GM23338 (cell line): ENCODE measurements around the gene MAP3K9. TPM values are rescaled to one million over a fixed set of nuclear protein-coding genes. Genes with fewer than 3 reads are reported as not detected.

ENCODE experiments used
- ATAC-seq: fragments of 200-7000 bp; cut with Tn5 transposase; 3 replicates; pipeline ENCODE4 v1.9.1; 2020
- DNase-seq: peaks from one replicate; pipeline ENCODE4 v3.0.0-alpha.2; 2015; ENCODE audit warnings: low spot score
- H2AFZ ChIP-seq: fragments of 200-600 bp; sonication (generic); 2 replicates; pipeline ENCODE4 v1.8.0; 2016; ENCODE audit warnings: antibody characterized with exemption, mild to moderate bottlenecking, moderate library complexity
- H3F3A ChIP-seq: fragments of 200-600 bp; sonication (generic); replicated peaks from 2 replicates; pipeline ENCODE4 v1.8.0; 2017; ENCODE audit warnings: antibody characterized with exemption, mixed run types, low read depth
- H3K27ac ChIP-seq: fragments of 200-600 bp; sonication (generic); 2 replicates; pipeline ENCODE4 v1.6.1; 2016; ENCODE audit warnings: low read depth
- H3K27me3 ChIP-seq: fragments of 200-600 bp; sonication (generic); 2 replicates; pipeline ENCODE4 v1.8.0; 2016; ENCODE audit warnings: mild to moderate bottlenecking, mixed run types, moderate library complexity; ENCODE audit not compliant: insufficient read depth
- H3K36me3 ChIP-seq: fragments of 200-600 bp; sonication (generic); 2 replicates; pipeline ENCODE4 v1.8.0; 2016; ENCODE audit warnings: mild to moderate bottlenecking; ENCODE audit not compliant: insufficient read depth
- H3K4me1 ChIP-seq: fragments of 200-600 bp; sonication (generic); 2 replicates; pipeline ENCODE4 v1.8.0; 2016; ENCODE audit warnings: mild to moderate bottlenecking, moderate library complexity; ENCODE audit not compliant: insufficient read depth
- H3K4me2 ChIP-seq: fragments of 200-600 bp; sonication (generic); 2 replicates; pipeline ENCODE4 v1.7.1; 2017; ENCODE audit warnings: mixed run types
- H3K4me3 ChIP-seq: fragments of 200-600 bp; sonication (generic); 2 replicates; pipeline ENCODE4 v1.6.1; 2016; ENCODE audit warnings: mixed run types
- H3K79me2 ChIP-seq: fragments of 200-600 bp; sonication (generic); replicated peaks from 2 replicates; pipeline ENCODE4 v1.8.0; 2017; ENCODE audit warnings: mild to moderate bottlenecking; ENCODE audit not compliant: insufficient read depth
- H3K9me2 ChIP-seq: fragments of 200-600 bp; sonication (generic); 2 replicates; pipeline ENCODE4 v1.8.0; 2017; ENCODE audit not compliant: insufficient read depth
- H4K20me1 ChIP-seq: fragments of 200-600 bp; sonication (generic); replicated peaks from 2 replicates; pipeline ENCODE4 v1.8.0; 2017; ENCODE audit warnings: mild to moderate bottlenecking; ENCODE audit not compliant: insufficient read depth
- H3K27ac Mint-ChIP-seq: 2 replicates; pipeline ENCODE4 v1.8.0; 2020; ENCODE audit warnings: inconsistent platforms, mild to moderate bottlenecking, moderate library complexity, mixed read lengths
- H3K27me3 Mint-ChIP-seq: 3 replicates; pipeline ENCODE4 v1.8.0; 2022; ENCODE audit warnings: low read depth, mild to moderate bottlenecking, moderate library complexity, mixed read lengths, inconsistent platforms; ENCODE audit not compliant: insufficient read depth, poor library complexity
- H3K36me3 Mint-ChIP-seq: 3 replicates; pipeline ENCODE4 v1.8.0; 2021; ENCODE audit warnings: low read depth, mild to moderate bottlenecking, inconsistent platforms, moderate library complexity, mixed read lengths
- H3K4me1 Mint-ChIP-seq: 3 replicates; pipeline ENCODE4 v1.8.0; 2020; ENCODE audit warnings: mild to moderate bottlenecking, inconsistent platforms, mixed read lengths
- H3K4me3 Mint-ChIP-seq: 3 replicates; pipeline ENCODE4 v1.8.0; 2021; ENCODE audit warnings: moderate library complexity, mild to moderate bottlenecking, inconsistent platforms, mixed read lengths
- H3K9me3 Mint-ChIP-seq: 3 replicates; pipeline ENCODE4 v1.8.0; 2020; ENCODE audit warnings: moderate library complexity, mild to moderate bottlenecking, inconsistent platforms, mixed read lengths
- CREB1 ChIP-seq: fragments of 250-450 bp; sonication (Bioruptor Pico); IDR thresholded peaks from 2 replicates; pipeline ENCODE4 v1.5.0; 2020; ENCODE audit warnings: low read depth, mild to moderate bottlenecking, moderate library complexity
- ETS1 ChIP-seq: IDR thresholded peaks from 2 replicates; pipeline ENCODE4 v1.6.1; 2016; ENCODE audit warnings: antibody characterized with exemption
- EZH2 ChIP-seq: fragments of 200-600 bp; sonication (generic); IDR thresholded peaks from one replicate; pipeline ENCODE4 v1.8.0; 2017; ENCODE audit warnings: antibody characterized with exemption, mild to moderate bottlenecking, low read depth; ENCODE audit not compliant: unreplicated experiment
- EZH2phosphoT487 ChIP-seq: fragments of 200-600 bp; sonication (generic); IDR thresholded peaks from one replicate; pipeline ENCODE4 v1.8.1; 2018; ENCODE audit warnings: antibody characterized with exemption; ENCODE audit not compliant: unreplicated experiment
- JUNB ChIP-seq: IDR thresholded peaks from one replicate; pipeline ENCODE4 v1.6.1; 2016; ENCODE audit warnings: antibody characterized with exemption; ENCODE audit not compliant: unreplicated experiment
- POLR2AphosphoS5 ChIP-seq: IDR thresholded peaks from 2 replicates; pipeline ENCODE4 v1.6.1; 2016; ENCODE audit warnings: antibody characterized with exemption, low read depth
- REST ChIP-seq: IDR thresholded peaks from one replicate; pipeline ENCODE4 v1.6.1; 2018; ENCODE audit warnings: antibody characterized with exemption; ENCODE audit not compliant: unreplicated experiment
- ZNF331 ChIP-seq: fragments of 250-450 bp; sonication (Bioruptor Pico); IDR thresholded peaks from 2 replicates; pipeline ENCODE4 v1.5.0; 2020; ENCODE audit warnings: low read depth, mild to moderate bottlenecking, moderate library complexity
- ZNF462 ChIP-seq: fragments of 250-450 bp; sonication (Bioruptor Pico); IDR thresholded peaks from 2 replicates; pipeline ENCODE4 v1.5.0; 2020; ENCODE audit warnings: mild to moderate bottlenecking, moderate library complexity
- polyA plus RNA-seq: library from polyadenylated mRNA; unstranded; fragments of >200 nt; fragmentation: Nextera tagmentation; extraction: Ambion mirVana; gene quantifications from 2 replicates; pipeline ENCODE4 v1.2.1, GENCODE V29; 2016
- total RNA-seq: library from RNA; depleted of rRNA; stranded (reverse); fragments of >200 nt; shearing (Covaris generic); gene quantifications from 2 replicates; pipeline ENCODE4 v1.2.3, GENCODE V29; 2014

The MAP3K9 gene
- total and polyA plus RNA-seq, 2 experiments from 2014 or later, result 5.3 to 30.8 TPM

DNA sequence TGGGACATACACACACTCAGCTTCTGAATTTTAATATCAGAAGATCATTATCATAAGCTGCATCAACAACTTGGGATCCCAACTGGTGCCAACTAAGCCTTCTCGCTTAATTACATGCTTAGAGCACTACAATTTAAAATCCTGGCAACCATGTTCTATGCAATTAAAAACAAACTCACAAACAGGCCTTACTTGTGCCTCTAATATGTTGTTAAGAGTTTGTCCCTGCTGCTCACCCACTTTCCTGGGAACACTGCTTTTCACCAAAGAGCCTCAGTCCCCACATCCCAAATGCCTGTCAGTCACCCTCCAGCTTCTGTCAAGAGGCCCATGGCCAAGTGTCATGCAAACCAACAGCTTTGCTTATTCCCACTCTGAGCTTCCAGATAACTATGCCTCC lies 97.9 kb downstream of the MAP3K9 start:
- Histone ChIP-seq H3K79me2 (no peaks in the 10 kb centered on the region), H2AFZ (no peak overlapping the region), H3K4me2 (no peak overlapping the region), H3K27ac (no peak overlapping the region), H3K27me3 (no peaks in the 10 kb centered on the region), H3K4me1 (peaks cover 44% of the 10 kb centered on the region), H4K20me1 (no peaks in the 10 kb centered on the region), H3K36me3 (no peaks in the 10 kb centered on the region), H3F3A (peaks cover 12% of the 10 kb centered on the region; the same call in 1 of the 2 replicates), H3K4me3 (no peak overlapping the region), H3K9me2 (0 out of 2 replicates have a peak, but pooled peaks cover 8% of the 10 kb centered on the region)
- no peak overlapping the region; the same call in 2 of the 3 replicates for H3K4me3 Mint-ChIP-seq
- peaks cover 53% of the 10 kb centered on the region for H3K4me1 Mint-ChIP-seq
- no peak for DNase-seq
- H3K27ac Mint-ChIP-seq, result no peak overlapping the region
- ATAC-seq, result no peak
- TF ChIP-seq EZH2 (no peak), ETS1 (no peak), REST (no peak), EZH2phosphoT487 (no peak), ZNF331 (CRISPR knock-in tag) (no peak)
- peaks cover 11% of the 10 kb centered on the region for H3K27me3 Mint-ChIP-seq
- no peaks in the 10 kb centered on the region; the same call in 2 of the 3 replicates for H3K9me3 Mint-ChIP-seq
- H3K36me3 Mint-ChIP-seq, result no peaks in the 10 kb centered on the region

GRCh38 chr14:70709726-70710382 lies 99.5 kb downstream of the MAP3K9 start:
- H3K36me3 ChIP-seq, result no peaks in the 10 kb centered on the region
- peak overlapping the region; percentile 9; the same call in 1 of the 2 replicates for H3K4me3 ChIP-seq
- H3K36me3 Mint-ChIP-seq, result no peaks in the 10 kb centered on the region
- no peak overlapping the region for H2AFZ ChIP-seq
- peaks cover 8% of the 10 kb centered on the region for H3K27me3 Mint-ChIP-seq
- H3K27ac ChIP-seq, result peak overlapping the region; percentile 90
- H3K4me2 ChIP-seq, result peak overlapping the region; percentile 12
- peaks cover 52% of the 10 kb centered on the region for H3K4me1 ChIP-seq
- no peaks in the 10 kb centered on the region; the same call in 2 of the 3 replicates for H3K9me3 Mint-ChIP-seq
- H3K4me3 Mint-ChIP-seq, result peak overlapping the region; percentile 1; the same call in 1 of the 3 replicates
- no peaks in the 10 kb centered on the region for H3K27me3 ChIP-seq
- DNase-seq, result peak; percentile 56
- 0 out of 2 replicates have a peak, but pooled peaks cover 8% of the 10 kb centered on the region for H3K9me2 ChIP-seq
- no peaks in the 10 kb centered on the region for H4K20me1 ChIP-seq
- H3F3A ChIP-seq, result peaks cover 12% of the 10 kb centered on the region; the same call in 1 of the 2 replicates
- no peaks in the 10 kb centered on the region for H3K79me2 ChIP-seq
- peak; percentile 18 for ATAC-seq
- H3K27ac Mint-ChIP-seq, result peak overlapping the region; percentile 93
- H3K4me1 Mint-ChIP-seq, result peaks cover 61% of the 10 kb centered on the region
- TF ChIP-seq JUNB, result no peak
- no peak for TF ChIP-seq POLR2AphosphoS5
- no peak for TF ChIP-seq ZNF331 (CRISPR knock-in tag)
- no peak for TF ChIP-seq EZH2
- no peak for TF ChIP-seq ZNF462 (CRISPR knock-in tag)
- TF ChIP-seq CREB1 (CRISPR knock-in tag), result no peak
